SJCRH30 (cell line): ENCODE data around the gene HS3ST3A1. TPM values are rescaled to one million over a fixed set of nuclear protein-coding genes. Genes with fewer than 3 reads are reported as not detected.
A peak's percentile ranks its signal among the peaks of the same experiment; 100 is the strongest.
"Not testable (repeated sequence)": the region's sequence is repeated elsewhere in the genome, so short reads cannot be mapped to it uniquely, and the experiment has no call there.

ENCODE experiments used
- DNase-seq, 2 experiments: peaks; one replicate each; pipeline ENCODE4 v3.0.0-alpha.2; 2015 to 2020
- H3K27ac ChIP-seq: fragments of 250-450 bp; sonication (Bioruptor Pico); 2 replicates; pipeline ENCODE4 v1.5.1; 2020; ENCODE audit warnings: mild to moderate bottlenecking, moderate library complexity
- H3K27me3 ChIP-seq: fragments of 250-450 bp; sonication (Bioruptor Pico); 2 replicates; pipeline ENCODE4 v1.5.1; 2020; ENCODE audit warnings: mild to moderate bottlenecking, moderate library complexity
- H3K36me3 ChIP-seq: fragments of 250-450 bp; sonication (Bioruptor Pico); 2 replicates; pipeline ENCODE4 v1.5.1; 2020; ENCODE audit warnings: mild to moderate bottlenecking, moderate library complexity
- H3K4me1 ChIP-seq: fragments of 250-450 bp; sonication (Bioruptor Pico); 2 replicates; pipeline ENCODE4 v1.5.1; 2020; ENCODE audit warnings: mild to moderate bottlenecking, moderate library complexity
- H3K4me3 ChIP-seq: fragments of 250-450 bp; sonication (Bioruptor Pico); 2 replicates; pipeline ENCODE4 v1.5.1; 2020; ENCODE audit warnings: mild to moderate bottlenecking, moderate library complexity
- H3K9me3 ChIP-seq: fragments of 250-450 bp; sonication (Bioruptor Pico); replicated peaks from 2 replicates; pipeline ENCODE4 v1.5.1; 2020; ENCODE audit warnings: mild to moderate bottlenecking, moderate library complexity
- total RNA-seq: library from RNA; depleted of rRNA; stranded (reverse); fragments of >200 nt; shearing (Covaris generic); gene quantifications from 2 replicates; pipeline ENCODE4 v1.2.3, GENCODE V29; 2014

HS3ST3A1 gene
- total RNA-seq, 1 experiment from 2014 or later = 22.2 TPM

- Histone ChIP-seq H3K4me1 (peaks cover 31% of the 10 kb centered on the region), H3K36me3 (no peaks in the 10 kb centered on the region), H3K4me3 (no peak overlapping the region), H3K27me3 (no peaks in the 10 kb centered on the region), H3K9me3 (no peaks in the 10 kb centered on the region; the same call in 1 of the 2 replicates), H3K27ac (no peak overlapping the region)
- no peak for DNase-seq
Observed at GRCh38 chr17:13522749-13523148, 79.0 kb downstream of the HS3ST3A1 start.

- H3K36me3 ChIP-seq = no peaks in the 10 kb centered on the region
- H3K27ac ChIP-seq = no peak overlapping the region
- no peak overlapping the region for H3K4me3 ChIP-seq
- peaks cover 3% of the 10 kb centered on the region; the same call in 1 of the 2 replicates for H3K9me3 ChIP-seq
- H3K27me3 ChIP-seq = no peaks in the 10 kb centered on the region
- peaks cover 31% of the 10 kb centered on the region for H3K4me1 ChIP-seq
- DNase-seq = no peak
Observed at GRCh38 chr17:13521784-13522183, 79.9 kb downstream of the HS3ST3A1 start.

GRCh38 chr17:13520899-13521572 lies 80.7 kb downstream of the HS3ST3A1 start:
- peak overlapping the region; percentile 49 for H3K27ac ChIP-seq
- peaks cover 3% of the 10 kb centered on the region; the same call in 1 of the 2 replicates for H3K9me3 ChIP-seq
- peaks cover 31% of the 10 kb centered on the region for H3K4me1 ChIP-seq
- no peak overlapping the region for H3K4me3 ChIP-seq
- DNase-seq = peak; percentile 93
- no peaks in the 10 kb centered on the region for H3K36me3 ChIP-seq
- no peaks in the 10 kb centered on the region for H3K27me3 ChIP-seq

GRCh38 chr17:13518261-13519000 lies 83.3 kb downstream of the HS3ST3A1 start:
- no peaks in the 10 kb centered on the region for H3K36me3 ChIP-seq
- H3K9me3 ChIP-seq = peaks cover 3% of the 10 kb centered on the region; the same call in 1 of the 2 replicates
- H3K27me3 ChIP-seq = no peaks in the 10 kb centered on the region
- DNase-seq = peak; percentile 75 to 82
- H3K4me1 ChIP-seq = peaks cover 31% of the 10 kb centered on the region
- H3K27ac ChIP-seq = no peak overlapping the region
- no peak overlapping the region for H3K4me3 ChIP-seq

GRCh38 chr17:13513039-13513405 lies 88.7 kb downstream of the HS3ST3A1 start:
- Histone ChIP-seq H3K27ac (no peak overlapping the region), H3K4me3 (no peak overlapping the region)
- DNase-seq = no peak

GRCh38 chr17:13510062-13510461 lies 91.7 kb downstream of the HS3ST3A1 start:
- Histone ChIP-seq H3K27ac (no peak overlapping the region), H3K9me3 (no peaks in the 10 kb centered on the region), H3K27me3 (no peaks in the 10 kb centered on the region), H3K4me1 (no peaks in the 10 kb centered on the region), H3K36me3 (no peaks in the 10 kb centered on the region), H3K4me3 (no peak overlapping the region)
- no peak for DNase-seq

More at GRCh38 chr17:13513039-13513405, 88.7 kb downstream of the HS3ST3A1 start:
- no peaks in the 10 kb centered on the region for H3K36me3 ChIP-seq
- H3K9me3 ChIP-seq = 0 out of 2 replicates have a peak, but pooled peaks cover 3% of the 10 kb centered on the region
- H3K4me1 ChIP-seq = no peaks in the 10 kb centered on the region; the same call in 1 of the 2 replicates
- no peaks in the 10 kb centered on the region for H3K27me3 ChIP-seq

- Histone ChIP-seq H3K36me3 (no peaks in the 10 kb centered on the region), H3K9me3 (no peaks in the 10 kb centered on the region), H3K4me3 (no peak overlapping the region), H3K27ac (no peak overlapping the region), H3K27me3 (no peaks in the 10 kb centered on the region), H3K4me1 (no peaks in the 10 kb centered on the region)
- no peak for DNase-seq
Observed at GRCh38 chr17:13509527-13509926, 92.2 kb downstream of the HS3ST3A1 start.

- no peak overlapping the region for H3K27ac ChIP-seq
- no peaks in the 10 kb centered on the region for H3K9me3 ChIP-seq
- no peaks in the 10 kb centered on the region for H3K27me3 ChIP-seq
- H3K4me3 ChIP-seq = no peak overlapping the region
- no peaks in the 10 kb centered on the region for H3K36me3 ChIP-seq
- H3K4me1 ChIP-seq = no peaks in the 10 kb centered on the region
- DNase-seq = no peak
Observed at GRCh38 chr17:13508896-13509295, 92.8 kb downstream of the HS3ST3A1 start.

GRCh38 chr17:13503526-13503925 lies 98.2 kb downstream of the HS3ST3A1 start:
- H3K9me3 ChIP-seq = no peaks in the 10 kb centered on the region; the same call in 1 of the 2 replicates
- no peaks in the 10 kb centered on the region for H3K36me3 ChIP-seq
- H3K27me3 ChIP-seq = no peaks in the 10 kb centered on the region
- no peak for DNase-seq
- no peaks in the 10 kb centered on the region for H3K4me1 ChIP-seq
- H3K4me3 ChIP-seq = no peak overlapping the region
- H3K27ac ChIP-seq = no peak overlapping the region

- H3K27ac ChIP-seq = no peak overlapping the region
- no peaks in the 10 kb centered on the region for H3K27me3 ChIP-seq
- H3K4me1 ChIP-seq = no peaks in the 10 kb centered on the region
- no peak for DNase-seq
- H3K4me3 ChIP-seq = no peak overlapping the region
- H3K36me3 ChIP-seq = no peaks in the 10 kb centered on the region
- H3K9me3 ChIP-seq = no peaks in the 10 kb centered on the region; the same call in 1 of the 2 replicates
Observed at GRCh38 chr17:13502263-13502662, 99.5 kb downstream of the HS3ST3A1 start.

GRCh38 chr17:13500947-13501346 lies 100.8 kb downstream of the HS3ST3A1 start:
- H3K36me3 ChIP-seq = no peaks in the 10 kb centered on the region
- no peak overlapping the region for H3K4me3 ChIP-seq
- H3K9me3 ChIP-seq = no peaks in the 10 kb centered on the region; the same call in 1 of the 2 replicates

GRCh38 chr17:13498184-13498583 lies 103.5 kb downstream of the HS3ST3A1 start:
- H3K27me3 ChIP-seq = no peaks in the 10 kb centered on the region
- H3K4me1 ChIP-seq = no peaks in the 10 kb centered on the region
- H3K9me3 ChIP-seq = no peaks in the 10 kb centered on the region
- no peak for DNase-seq
- H3K36me3 ChIP-seq = no peaks in the 10 kb centered on the region
- H3K27ac ChIP-seq = no peak overlapping the region
- H3K4me3 ChIP-seq = no peak overlapping the region

More at GRCh38 chr17:13500947-13501346, 100.8 kb downstream of the HS3ST3A1 start:
- DNase-seq = no peak
- Histone ChIP-seq H3K27me3 (no peaks in the 10 kb centered on the region), H3K4me1 (no peaks in the 10 kb centered on the region), H3K27ac (no peak overlapping the region)

GRCh38 chr17:13496553-13497056 lies 105.1 kb downstream of the HS3ST3A1 start:
- DNase-seq, H3K27ac ChIP-seq, H3K9me3 ChIP-seq, H3K4me3 ChIP-seq, H3K27me3 ChIP-seq, H3K36me3 ChIP-seq, H3K4me1 ChIP-seq: not testable (repeated sequence)

- DNase-seq = no peak
- Histone ChIP-seq H3K27me3 (no peaks in the 10 kb centered on the region), H3K4me1 (peaks cover 10% of the 10 kb centered on the region), H3K9me3 (no peaks in the 10 kb centered on the region), H3K4me3 (no peak overlapping the region), H3K27ac (no peak overlapping the region), H3K36me3 (no peaks in the 10 kb centered on the region)
Observed at GRCh38 chr17:13495423-13495822, 106.3 kb downstream of the HS3ST3A1 start.

GRCh38 chr17:13492737-13493122 lies 109.0 kb downstream of the HS3ST3A1 start:
- H3K9me3 ChIP-seq = no peaks in the 10 kb centered on the region
- DNase-seq = no peak

More at GRCh38 chr17:13492737-13493122, 109.0 kb downstream of the HS3ST3A1 start:
- Histone ChIP-seq H3K4me3 (no peak overlapping the region), H3K36me3 (no peaks in the 10 kb centered on the region), H3K27ac (no peak overlapping the region), H3K4me1 (peaks cover 15% of the 10 kb centered on the region), H3K27me3 (no peaks in the 10 kb centered on the region)
